Right ventricle myocardium superior (tissue), 1 donor: ENCODE measurements around the gene BTNL3. TPM values are rescaled to one million over a fixed set of nuclear protein-coding genes. Genes with fewer than 3 reads are reported as not detected.
"Not testable (repeated sequence)": the region's sequence is repeated elsewhere in the genome, so short reads cannot be mapped to it uniquely, and the experiment has no call there.

ENCODE experiments used
- ATAC-seq: fragments of 200-7000 bp; cut with Tn5 transposase; one replicate; pipeline ENCODE4 v1.9.1; 2020; ENCODE audit warnings: mild to moderate bottlenecking; ENCODE audit not compliant: poor library complexity
- DNase-seq: peaks from one replicate; pipeline ENCODE4 v3.0.0-alpha.2; 2020
- intact Hi-C: fragments of 100-400 bp; cut with DNase I; formaldehyde crosslinking; loops from one replicate; pipeline ENCODE4 v1.11.2; 2022
- long read RNA-seq: library from polyadenylated mRNA; unstranded; transcript quantifications from one replicate; pipeline ENCODE4 v2.0.0, GENCODE V29; 2021
- total RNA-seq: library from RNA; stranded (reverse); fragmentation: NEBNext Ultra II Directional; extraction: Animal tissue kit (Norgen Biotek cat#: 25700); gene quantifications from one replicate; pipeline ENCODE4 v1.2.1, GENCODE V29; 2021
- donor health status: DM: no; HTN: yes; CAD: no; lungs with severe emphysema.

The BTNL3 gene
- total RNA-seq: not detected
- long read RNA-seq: 0 reads

- intact Hi-C loops: no loop called here
- DNase-seq: no peak
- ATAC-seq: no peak
These were observed at the start of gene BTNL3 for GRCh38 chr5:180988592-180988991. Gene BTNL3 (plus strand): TSS chr5:180988846. CDS start chr5:180989029, 183 bp downstream.

GRCh38 chr5:180950291-180950949, 38.2 kb upstream of the BTNL3 start:
- no peak for DNase-seq
- no peak for ATAC-seq
- intact Hi-C loops: no loop called here

GRCh38 chr5:180959661-180960060, 29.0 kb upstream of the BTNL3 start:
- no peak for DNase-seq
- intact Hi-C loops: no loop called here
- ATAC-seq: no peak

GRCh38 chr5:180960209-180960608, 28.4 kb upstream of the BTNL3 start:
- intact Hi-C loops: no loop called here
- ATAC-seq (no peak), DNase-seq (no peak)

- no peak for DNase-seq
- intact Hi-C loops: no loop called here
- no peak for ATAC-seq
These were observed 19.2 kb upstream of the BTNL3 start for GRCh38 chr5:180969406-180969805.

- ATAC-seq (no peak), DNase-seq (no peak)
- intact Hi-C loops: no loop called here
These were observed 18.3 kb upstream of the BTNL3 start for GRCh38 chr5:180970336-180970735.

- DNase-seq (no peak), ATAC-seq (no peak)
- intact Hi-C loops: no loop called here
These were observed 17.8 kb upstream of the BTNL3 start for GRCh38 chr5:180970875-180971274.

- DNase-seq (no peak), ATAC-seq (no peak)
- intact Hi-C loops: no loop called here
These were observed 13.9 kb upstream of the BTNL3 start for GRCh38 chr5:180974612-180975315.

GRCh38 chr5:180975338-180975737, 13.3 kb upstream of the BTNL3 start:
- no peak for ATAC-seq
- intact Hi-C loops: no loop called here
- no peak for DNase-seq

GRCh38 chr5:180976518-180976917, 12.1 kb upstream of the BTNL3 start:
- no peak for ATAC-seq
- no peak for DNase-seq
- intact Hi-C loops: no loop called here

GRCh38 chr5:180977852-180978251, 10.8 kb upstream of the BTNL3 start:
- DNase-seq (no peak), ATAC-seq (no peak)
- intact Hi-C loops: no loop called here

GRCh38 chr5:180982008-180982741, 6.5 kb upstream of the BTNL3 start:
- DNase-seq: no peak
- intact Hi-C loops: no loop called here
- ATAC-seq: no peak

- ATAC-seq (no peak), DNase-seq (no peak)
- intact Hi-C loops: no loop called here
These were observed 630 bp upstream of the BTNL3 start for GRCh38 chr5:180988016-180988415.

GRCh38 chr5:180990086-180990881, 1.6 kb downstream of the BTNL3 start:
- intact Hi-C loops: no loop called here
- ATAC-seq (no peak), DNase-seq (no peak)

GRCh38 chr5:180990882-180991242, 2.2 kb downstream of the BTNL3 start:
- intact Hi-C loops: no loop called here
- ATAC-seq: no peak
- no peak for DNase-seq

GRCh38 chr5:181001947-181002346, 13.3 kb downstream of the BTNL3 start:
- DNase-seq: no peak
- intact Hi-C loops: no loop called here
- no peak for ATAC-seq

GRCh38 chr5:181005791-181006190, 17.1 kb downstream of the BTNL3 start:
- no peak for ATAC-seq
- intact Hi-C loops: no loop called here
- no peak for DNase-seq

- ATAC-seq: no peak
These were observed 19.5 kb downstream of the BTNL3 start for GRCh38 chr5:181008136-181008535.

GRCh38 chr5:181010018-181010417, 21.4 kb downstream of the BTNL3 start:
- intact Hi-C loops, ATAC-seq, DNase-seq: not testable (repeated sequence)

More at GRCh38 chr5:181008136-181008535, 19.5 kb downstream of the BTNL3 start:
- intact Hi-C loops: no loop called here
- DNase-seq: no peak
